HepG2 (cell line): Measurements from ENCODE around the gene ZNF514. TPM values are rescaled to one million over a fixed set of nuclear protein-coding genes. Genes with fewer than 3 reads are reported as not detected.
A peak's percentile ranks its signal among the peaks of the same experiment; 100 is the strongest.

Experiments
- CBX5 ChIP-seq: sonication (generic); formaldehyde crosslinking; IDR thresholded peaks from 2 replicates; pipeline ENCODE4 v1.4.0; 2020; ENCODE audit warnings: missing genetic modification reagents, borderline replicate concordance
- FOXA1 ChIP-seq, 2 experiments: fragments of 450-650 bp in 1 of 2; sonication (generic) in 1 of 2; formaldehyde crosslinking in 1 of 2; IDR thresholded peaks; 2 replicates each; pipeline versions ENCODE4 v1.4.0 to v1.6.1; 2016 to 2020; ENCODE audit warnings: missing genetic modification reagents in 1 of 2
- FOXK1 ChIP-seq: sonication (generic); formaldehyde crosslinking; IDR thresholded peaks from 2 replicates; pipeline ENCODE4 v1.4.0; 2020; ENCODE audit warnings: low read depth, missing genetic modification reagents, borderline replicate concordance
- GATAD2A ChIP-seq: IDR thresholded peaks from 2 replicates; pipeline ENCODE4 v1.6.1; 2016
- HNF4A ChIP-seq: sonication (generic); formaldehyde crosslinking; IDR thresholded peaks from 2 replicates; pipeline ENCODE4 v1.4.0; 2020; ENCODE audit warnings: missing genetic modification reagents
- RFXAP ChIP-seq: sonication (generic); formaldehyde crosslinking; IDR thresholded peaks from 2 replicates; pipeline ENCODE4 v1.4.0; 2020; ENCODE audit warnings: missing genetic modification reagents, borderline replicate concordance
- SOX6 ChIP-seq, 2 experiments: fragments of 450-650 bp in 1 of 2; sonication (generic) in 1 of 2; formaldehyde crosslinking in 1 of 2; IDR thresholded peaks; 2 replicates each; pipeline versions ENCODE4 v1.4.0 to v1.6.1; 2017 to 2020; ENCODE audit warnings: antibody characterized with exemption in 1 of 2, mild to moderate bottlenecking in 1 of 2, missing genetic modification reagents in 1 of 2
- TBX2 ChIP-seq: sonication (generic); formaldehyde crosslinking; IDR thresholded peaks from 2 replicates; pipeline ENCODE4 v1.5.0; 2020; ENCODE audit warnings: missing genetic modification reagents, mild to moderate bottlenecking, borderline replicate concordance
- TEF ChIP-seq: sonication (generic); formaldehyde crosslinking; IDR thresholded peaks from 2 replicates; pipeline ENCODE4 v1.5.0; 2020; ENCODE audit warnings: missing genetic modification reagents
- THAP11 ChIP-seq: IDR thresholded peaks from 2 replicates; pipeline ENCODE4 v1.6.1; 2016; ENCODE audit warnings: missing biosample characterization, missing genetic modification reagents
- THRA ChIP-seq: sonication (generic); formaldehyde crosslinking; IDR thresholded peaks from 2 replicates; pipeline ENCODE4 v1.4.0; 2020; ENCODE audit warnings: missing genetic modification reagents, borderline replicate concordance
- ZBTB4 ChIP-seq: sonication (generic); formaldehyde crosslinking; IDR thresholded peaks from 2 replicates; pipeline ENCODE4 v1.4.0; 2020; ENCODE audit warnings: missing genetic modification reagents, mild to moderate bottlenecking, borderline replicate concordance
- ZGPAT ChIP-seq: IDR thresholded peaks from 2 replicates; pipeline ENCODE4 v1.6.1; 2016; ENCODE audit warnings: mild to moderate bottlenecking
- ZMYM3 ChIP-seq: sonication (generic); formaldehyde crosslinking; IDR thresholded peaks from 2 replicates; pipeline ENCODE4 v1.5.1; 2020; ENCODE audit warnings: mild to moderate bottlenecking, missing genetic modification reagents
- ZNF24 ChIP-seq: fragments of 450-650 bp; IDR thresholded peaks from 2 replicates; pipeline ENCODE4 v1.6.1; 2017; ENCODE audit warnings: antibody characterized with exemption, mild to moderate bottlenecking
- ZNF503 ChIP-seq: sonication (generic); formaldehyde crosslinking; IDR thresholded peaks from 2 replicates; pipeline ENCODE4 v1.4.0; 2020; ENCODE audit warnings: missing genetic modification reagents
- ZNF597 ChIP-seq: sonication (generic); formaldehyde crosslinking; IDR thresholded peaks from 2 replicates; pipeline ENCODE4 v1.5.0; 2020; ENCODE audit warnings: missing genetic modification reagents
- polyA plus RNA-seq, 8 experiments: library from polyadenylated mRNA; depleted of rRNA in 3 of 8; stranded (reverse) in 7 of 8; unstranded in 1 of 8; fragments of >200 nt; fragmentation: Illumina TruSeq in 4 of 8; extraction: Trizol in 4 of 8; gene quantifications; 2 replicates each; pipeline versions ENCODE4 v1.2.1 to v1.2.3, GENCODE V29; 2011 to 2016; ENCODE audit warnings: low read depth in 4 of 8, missing spikeins in 1 of 8, mixed read lengths in 1 of 8; ENCODE audit not compliant: insufficient read depth in 1 of 8
- total RNA-seq, 5 experiments: library from RNA; depleted of rRNA; stranded (reverse); fragments of >200 nt; fragmentation: Illumina TruSeq; extraction: Trizol; gene quantifications; 2 replicates each; pipeline ENCODE4 v1.2.3, GENCODE V29; 2016; ENCODE audit warnings: low read depth in 1 of 5

The ZNF514 gene
- total and polyA plus RNA-seq, 2 of the 13 experiments (the other 11 are each of a cell fraction or from before 2014, with no cell fraction given), result 15.2 to 18.7 TPM

GRCh38 chr2:95115418-95115817, 44.2 kb downstream of the ZNF514 start (continued):
- peak; percentile 80; the same call in 1 of the 2 replicates for TF ChIP-seq ZBTB4 (CRISPR knock-in tag)
- TF ChIP-seq ZGPAT (CRISPR knock-in tag), result 0 out of 2 replicates have a peak, but pooled peaks have one; percentile 17
- no peak for TF ChIP-seq ZNF24
- peak; percentile 32; the same call in 1 of the 2 replicates for TF ChIP-seq RFXAP (CRISPR knock-in tag)
- TF ChIP-seq THAP11 (CRISPR knock-in tag), result peak; percentile 60
- TF ChIP-seq FOXA1 (IDR thresholded peaks at IDR 0.05), result no peak
- TF ChIP-seq FOXA1 (CRISPR knock-in tag; IDR thresholded peaks at IDR 0.05), result peak; percentile 77
- no peak for TF ChIP-seq ZNF503 (CRISPR knock-in tag)
- no peak for TF ChIP-seq ZNF597
- TF ChIP-seq HNF4A (CRISPR knock-in tag), result peak; percentile 76
- no peak for TF ChIP-seq TEF (CRISPR knock-in tag)
- TF ChIP-seq ZMYM3 (CRISPR knock-in tag), result peak; percentile 63
- TF ChIP-seq TBX2 (CRISPR knock-in tag), result 0 out of 2 replicates have a peak, but pooled peaks have one; percentile 21
- TF ChIP-seq SOX6 (IDR thresholded peaks at IDR 0.05), result no peak
- peak; percentile 35; the same call in 1 of the 2 replicates for TF ChIP-seq SOX6 (CRISPR knock-in tag; IDR thresholded peaks at IDR 0.05)
- TF ChIP-seq CBX5, result 0 out of 2 replicates have a peak, but pooled peaks have one; percentile 42
- peak; percentile 83; the same call in 1 of the 2 replicates for TF ChIP-seq FOXK1 (CRISPR knock-in tag)
- TF ChIP-seq THRA, result peak; percentile 48; the same call in 1 of the 2 replicates
- peak; percentile 42; the same call in 1 of the 2 replicates for TF ChIP-seq GATAD2A (CRISPR knock-in tag)
